ENCODE data around the gene TMEM95. TPM values are rescaled to one million over a fixed set of nuclear protein-coding genes. Genes with fewer than 3 reads are reported as not detected.

The TMEM95 gene
- total RNA-seq, 2 donors from 2014 or later, result not detected

DNA sequence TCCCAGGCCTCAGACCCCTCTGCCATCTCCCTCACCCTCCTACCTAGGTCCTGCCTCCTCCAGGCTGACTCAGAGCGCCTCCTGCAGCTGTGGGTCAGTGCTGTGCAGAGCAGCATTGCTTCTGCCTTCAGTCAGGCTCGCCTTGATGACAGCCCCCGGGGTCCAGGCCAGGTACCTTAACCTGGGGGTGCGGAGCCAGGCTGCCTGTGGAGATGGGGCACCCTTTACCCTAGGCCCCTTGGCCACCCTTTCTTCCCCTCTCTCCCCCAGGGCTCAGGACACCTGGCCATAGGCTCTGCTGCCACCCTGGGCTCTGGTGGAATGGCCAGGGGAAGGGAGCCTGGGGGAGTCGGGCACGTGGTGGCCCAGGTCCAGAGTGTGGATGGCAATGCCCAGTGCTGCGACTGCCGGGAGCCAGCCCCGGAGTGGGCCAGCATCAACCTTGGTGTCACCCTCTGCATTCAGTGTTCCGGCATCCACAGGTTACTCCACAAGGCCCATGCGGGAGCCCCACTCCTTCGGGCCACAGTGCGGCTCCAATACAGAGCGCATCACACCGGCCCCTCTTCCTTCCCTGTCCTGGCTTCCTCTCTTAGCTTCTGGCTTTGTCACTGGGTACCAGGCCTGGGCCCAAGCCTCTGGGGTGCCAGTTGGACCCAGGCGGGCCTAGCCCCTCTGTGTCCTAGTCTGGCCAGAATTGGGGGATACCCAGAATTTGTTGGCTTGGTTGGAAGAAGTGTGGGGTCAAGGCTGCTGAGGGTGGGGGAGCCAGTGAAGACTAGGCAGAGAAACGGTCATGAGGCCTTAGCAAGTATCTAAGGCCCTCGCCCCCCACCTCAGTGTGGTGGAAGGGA lies 8.0 kb upstream of the TMEM95 start:
- H3K36me3 ChIP-seq, result no peaks in the 10 kb centered on the region
- no peaks in the 10 kb centered on the region for H3K9me3 ChIP-seq
- H3K27me3 ChIP-seq (replicated peaks; ENCODE audit: insufficient read depth), result no peaks in the 10 kb centered on the region
- DNase-seq (ENCODE audit: low spot score), result no peak
- 77% methylated on average over 18 of the region's 18 CpGs for WGBS
- TF ChIP-seq, protein P1, sequence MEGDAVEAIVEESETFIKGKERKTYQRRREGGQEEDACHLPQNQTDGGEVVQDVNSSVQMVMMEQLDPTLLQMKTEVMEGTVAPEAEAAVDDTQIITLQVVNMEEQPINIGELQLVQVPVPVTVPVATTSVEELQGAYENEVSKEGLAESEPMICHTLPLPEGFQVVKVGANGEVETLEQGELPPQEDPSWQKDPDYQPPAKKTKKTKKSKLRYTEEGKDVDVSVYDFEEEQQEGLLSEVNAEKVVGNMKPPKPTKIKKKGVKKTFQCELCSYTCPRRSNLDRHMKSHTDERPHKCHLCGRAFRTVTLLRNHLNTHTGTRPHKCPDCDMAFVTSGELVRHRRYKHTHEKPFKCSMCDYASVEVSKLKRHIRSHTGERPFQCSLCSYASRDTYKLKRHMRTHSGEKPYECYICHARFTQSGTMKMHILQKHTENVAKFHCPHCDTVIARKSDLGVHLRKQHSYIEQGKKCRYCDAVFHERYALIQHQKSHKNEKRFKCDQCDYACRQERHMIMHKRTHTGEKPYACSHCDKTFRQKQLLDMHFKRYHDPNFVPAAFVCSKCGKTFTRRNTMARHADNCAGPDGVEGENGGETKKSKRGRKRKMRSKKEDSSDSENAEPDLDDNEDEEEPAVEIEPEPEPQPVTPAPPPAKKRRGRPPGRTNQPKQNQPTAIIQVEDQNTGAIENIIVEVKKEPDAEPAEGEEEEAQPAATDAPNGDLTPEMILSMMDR (IDR thresholded peaks at IDR 0.05), result no peak
- TF ChIP-seq POLR2AphosphoS5 (IDR thresholded peaks at IDR 0.05), result no peak
- no peak for TF ChIP-seq POLR2A (IDR thresholded peaks at IDR 0.05)
- H3K4me1 ChIP-seq (replicated peaks), result peaks cover 5% of the 10 kb centered on the region
- H3K27ac ChIP-seq, result no peak overlapping the region
- H3K4me3 ChIP-seq, result no peak overlapping the region
- intact Hi-C loops (cut with DNase I), result loop anchor here (5.0 kb wide), 1 partner anchor 495 kb away; no protein-coding TSS in a partner anchor

DNA sequence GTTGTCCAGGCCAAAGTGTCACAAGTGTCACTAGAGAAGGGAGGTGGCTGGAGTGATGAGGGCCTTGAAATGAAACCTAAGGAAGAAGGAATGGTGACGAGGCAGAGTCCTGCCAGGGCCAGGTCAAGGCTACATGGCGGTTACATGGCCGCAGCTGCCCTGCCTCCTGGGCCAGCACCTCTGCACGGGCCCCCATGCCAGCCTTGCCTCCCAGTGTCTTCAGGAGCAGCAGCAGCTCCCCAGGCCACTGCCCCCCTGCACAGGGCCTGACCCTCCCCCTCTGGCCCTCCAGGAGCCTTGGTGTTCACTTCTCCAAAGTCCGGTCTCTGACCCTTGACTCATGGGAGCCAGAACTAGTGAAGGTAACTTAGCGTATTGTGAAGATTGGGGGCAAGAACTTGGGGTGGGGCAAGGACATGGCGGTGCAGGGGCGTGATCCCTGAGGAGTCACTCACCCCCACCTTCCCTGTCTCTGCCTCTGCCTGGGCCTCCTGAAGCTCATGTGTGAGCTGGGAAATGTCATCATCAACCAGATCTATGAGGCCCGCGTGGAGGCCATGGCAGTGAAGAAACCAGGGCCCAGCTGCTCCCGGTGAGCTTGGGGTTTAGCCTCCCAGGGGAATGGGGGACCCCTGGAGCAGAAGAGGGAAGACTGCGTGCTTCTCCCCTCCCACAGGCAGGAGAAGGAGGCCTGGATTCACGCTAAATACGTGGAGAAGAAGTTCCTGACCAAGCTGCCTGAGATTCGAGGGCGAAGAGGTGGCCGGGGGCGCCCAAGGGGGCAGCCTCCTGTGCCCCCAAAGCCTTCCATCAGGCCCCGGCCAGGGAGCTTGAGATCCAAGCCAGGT lies 7.1 kb upstream of the TMEM95 start:
- Histone ChIP-seq H3K27me3 (replicated peaks; ENCODE audit: insufficient read depth) (no peaks in the 10 kb centered on the region), H3K27ac (no peak overlapping the region), H3K4me1 (replicated peaks) (peaks cover 5% of the 10 kb centered on the region), H3K9me3 (no peaks in the 10 kb centered on the region), H3K36me3 (no peaks in the 10 kb centered on the region), H3K4me3 (no peak overlapping the region)
- TF ChIP-seq, protein P1 (IDR thresholded peaks at IDR 0.05), result no peak
- TF ChIP-seq POLR2AphosphoS5 (IDR thresholded peaks at IDR 0.05), result no peak
- no peak for TF ChIP-seq POLR2A (IDR thresholded peaks at IDR 0.05)
- no peak for DNase-seq (ENCODE audit: low spot score)
- intact Hi-C loops (cut with DNase I), result loop anchor here (5.0 kb wide), 1 partner anchor 494 kb away; no protein-coding TSS in a partner anchor
- WGBS, result 71% methylated on average over 19 of the region's 19 CpGs

DNA sequence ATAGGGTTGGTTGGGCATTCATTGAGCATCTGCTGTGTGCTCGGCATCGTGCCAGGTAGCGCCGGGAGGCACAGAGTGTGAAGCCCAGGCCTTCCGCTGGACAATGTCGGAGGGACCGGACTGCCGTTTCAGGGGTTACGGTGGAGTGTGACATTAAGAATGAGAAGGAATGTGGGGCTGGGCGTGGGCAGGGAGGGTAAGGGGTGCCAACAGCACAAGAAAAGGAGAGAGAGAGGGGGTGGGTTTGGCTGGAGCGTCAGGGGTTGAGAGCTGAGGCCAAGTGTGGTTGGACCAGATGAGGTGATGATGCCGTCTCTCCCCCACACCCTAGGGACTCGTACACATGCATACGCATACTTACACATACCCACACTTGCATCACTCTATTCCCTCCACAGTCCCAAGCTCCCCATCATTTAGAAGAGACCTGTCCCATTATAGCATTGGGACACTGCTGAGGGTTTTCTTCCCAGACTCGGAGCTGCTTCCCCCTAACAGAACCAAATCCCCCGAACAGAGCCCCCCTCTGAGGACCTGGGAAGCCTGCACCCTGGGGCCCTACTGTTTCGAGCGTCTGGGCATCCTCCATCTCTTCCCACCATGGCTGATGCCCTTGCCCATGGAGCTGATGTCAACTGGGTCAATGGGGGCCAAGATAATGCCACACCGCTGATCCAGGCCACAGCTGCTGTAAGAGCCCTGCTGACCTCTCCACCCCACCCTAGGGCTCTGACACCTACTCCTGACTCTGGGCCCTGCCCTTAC lies 6.3 kb upstream of the TMEM95 start:
- TF ChIP-seq POLR2A (IDR thresholded peaks at IDR 0.05) (no peak), POLR2AphosphoS5 (IDR thresholded peaks at IDR 0.05) (no peak)
- TF ChIP-seq, protein P1 (IDR thresholded peaks at IDR 0.05), result no peak
- Histone ChIP-seq H3K36me3 (no peaks in the 10 kb centered on the region), H3K4me3 (no peak overlapping the region), H3K9me3 (no peaks in the 10 kb centered on the region), H3K27me3 (replicated peaks; ENCODE audit: insufficient read depth) (no peaks in the 10 kb centered on the region), H3K4me1 (replicated peaks) (peaks cover 7% of the 10 kb centered on the region), H3K27ac (no peak overlapping the region)
- 65% methylated on average over 19 of the region's 19 CpGs for WGBS
- no peak for DNase-seq (ENCODE audit: low spot score)
- intact Hi-C loops (cut with DNase I), result loop anchor here (5.0 kb wide), 1 partner anchor 494 kb away; no protein-coding TSS in a partner anchor

DNA sequence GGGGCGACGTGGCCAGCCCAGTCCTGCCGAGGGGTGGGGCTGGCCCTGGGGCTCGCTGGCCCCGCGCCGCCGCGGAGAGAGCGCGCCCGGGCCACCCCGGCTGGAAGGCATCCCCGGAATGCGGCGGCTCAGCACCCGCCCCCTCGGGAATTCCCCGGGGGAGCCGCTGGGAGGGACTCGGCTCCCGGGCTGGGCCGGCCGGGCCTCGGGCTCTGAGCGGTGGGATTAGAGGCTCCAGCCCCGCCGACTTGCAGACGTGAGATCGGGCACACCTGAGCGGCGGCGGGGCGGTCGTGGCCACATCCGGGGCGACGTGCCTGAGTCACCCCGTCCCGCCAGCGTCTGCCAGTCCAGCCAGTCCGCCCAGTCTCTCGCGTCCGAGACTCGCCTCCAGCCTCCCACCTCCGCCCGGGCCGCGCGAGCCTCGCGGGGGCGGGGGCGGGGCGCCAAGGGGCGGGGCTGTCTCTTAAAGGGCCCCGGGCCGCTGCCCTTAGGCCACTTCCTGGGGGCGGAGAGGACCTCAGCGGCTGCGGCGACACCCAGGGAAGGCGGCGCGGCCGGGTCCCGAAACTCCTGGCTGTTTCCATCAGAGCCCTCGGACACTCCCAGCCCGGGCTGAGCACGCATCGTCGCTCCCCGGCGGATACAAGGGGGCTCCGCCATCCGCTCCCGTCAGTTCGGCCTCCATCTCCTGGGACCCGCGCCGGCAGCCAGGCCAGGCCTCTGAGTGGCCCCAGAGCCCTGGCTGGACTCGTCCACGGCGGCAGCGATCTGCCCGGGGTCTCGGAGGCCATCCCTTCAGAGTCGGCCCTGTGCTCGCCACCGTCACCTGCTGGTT lies 3.1 kb upstream of the TMEM95 start, which contains the start of gene KCTD11:
Gene KCTD11 (plus strand): TSS at position 498 of the 838 bp plus-strand sequence.
- peak within 1 kb of the TSS; percentile 49 to 94 for H3K4me3 ChIP-seq
- peak; percentile 70 for TF ChIP-seq POLR2A (IDR thresholded peaks at IDR 0.05)
- peak; percentile 68 for TF ChIP-seq POLR2AphosphoS5 (IDR thresholded peaks at IDR 0.05)
- TF ChIP-seq, protein P1 (IDR thresholded peaks at IDR 0.05), result peak in 3 of 4 experiments; percentile 47 to 73 (median 64)
- no peaks in the 10 kb centered on the region for H3K27me3 ChIP-seq (replicated peaks; ENCODE audit: insufficient read depth)
- H3K27ac ChIP-seq, result peak within 1 kb of the TSS; percentile 97 to 98
- intact Hi-C loops (cut with DNase I), result loop anchor here (5.0 to 10.0 kb wide), 4 partner anchors 40 to 335 kb away; partner anchors contain the start of genes PLSCR3, POLR2A, SENP3 and SLC35G6
- under 1% methylated on average over 67 of the region's 91 CpGs for WGBS
- peak; percentile 92 for DNase-seq (ENCODE audit: low spot score)
- peaks cover 9% of the 10 kb centered on the region for H3K4me1 ChIP-seq (replicated peaks)
- H3K9me3 ChIP-seq, result no peaks in the 10 kb centered on the region
- no peaks in the 10 kb centered on the region for H3K36me3 ChIP-seq
